Dedifferentiated amniotic fluid mesenchymal stem cell (primary cell): ENCODE data around the gene VEGFD.
"Not testable (repeated sequence)": the region's sequence is repeated elsewhere in the genome, so short reads cannot be mapped to it uniquely, and the experiment has no call there.

Experiments
- DNase-seq: peaks from one replicate; pipeline ENCODE4 v3.0.0-alpha.2; 2016; ENCODE audit errors: extremely low spot score

VEGFD gene

DNA sequence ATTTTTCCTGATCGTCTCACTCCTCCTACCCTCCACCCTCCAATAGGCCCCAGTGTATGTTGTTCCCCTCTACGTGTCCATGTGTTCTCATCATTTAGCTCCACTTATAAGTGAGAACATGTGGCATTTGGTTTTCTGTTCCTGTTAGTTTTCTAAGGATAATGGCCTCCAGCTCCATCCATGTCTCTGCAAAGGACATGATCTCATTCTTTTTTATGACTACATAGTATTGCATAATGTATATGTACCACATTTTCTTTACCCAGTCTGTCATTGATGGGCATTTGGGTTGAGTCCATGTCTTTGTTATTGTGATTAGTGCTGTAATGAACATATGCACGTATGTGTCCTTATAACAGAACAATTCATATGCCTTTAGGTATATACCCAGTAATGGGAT is 78.3 kb downstream of the VEGFD start:
- DNase-seq = not testable (repeated sequence)

DNA sequence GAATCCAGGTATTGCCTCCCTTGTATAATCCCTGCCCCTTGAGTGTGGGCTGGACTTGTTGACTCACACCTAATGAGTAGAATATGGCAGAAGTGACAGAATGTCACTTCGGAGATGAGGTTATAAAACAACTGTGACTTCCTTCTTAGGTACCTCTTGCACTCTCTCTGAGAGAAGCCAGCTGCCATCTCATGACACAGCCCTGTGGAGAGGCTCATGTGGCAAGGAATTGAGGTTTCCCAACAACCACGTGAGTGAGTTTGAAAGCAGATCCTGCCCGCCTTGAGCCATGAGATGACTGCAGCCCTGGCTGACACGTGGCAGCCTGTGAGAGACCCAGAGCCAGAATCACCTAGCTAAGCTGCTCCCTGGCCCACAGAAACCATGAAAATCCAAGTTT is 82.3 kb downstream of the VEGFD start:
- no peak for DNase-seq

- no peak for DNase-seq
Measured at GRCh38 chrX:15299941-15300851, 84.0 kb downstream of the VEGFD start.

GRCh38 chrX:15298780-15299179 is 85.4 kb downstream of the VEGFD start:
- no peak for DNase-seq

- DNase-seq = no peak
Measured at GRCh38 chrX:15298201-15298600, 86.0 kb downstream of the VEGFD start.
